Ecto neural progenitor cell (in vitro differentiated cells): Measurements from ENCODE around the gene NUAK1.
"Not testable (repeated sequence)": the region's sequence is repeated elsewhere in the genome, so short reads cannot be mapped to it uniquely, and the experiment has no call there.

Source experiments
- DNase-seq: peaks from one replicate; pipeline ENCODE4 v3.0.0-alpha.2; 2018; ENCODE audit warnings: low spot score

NUAK1 gene

DNA sequence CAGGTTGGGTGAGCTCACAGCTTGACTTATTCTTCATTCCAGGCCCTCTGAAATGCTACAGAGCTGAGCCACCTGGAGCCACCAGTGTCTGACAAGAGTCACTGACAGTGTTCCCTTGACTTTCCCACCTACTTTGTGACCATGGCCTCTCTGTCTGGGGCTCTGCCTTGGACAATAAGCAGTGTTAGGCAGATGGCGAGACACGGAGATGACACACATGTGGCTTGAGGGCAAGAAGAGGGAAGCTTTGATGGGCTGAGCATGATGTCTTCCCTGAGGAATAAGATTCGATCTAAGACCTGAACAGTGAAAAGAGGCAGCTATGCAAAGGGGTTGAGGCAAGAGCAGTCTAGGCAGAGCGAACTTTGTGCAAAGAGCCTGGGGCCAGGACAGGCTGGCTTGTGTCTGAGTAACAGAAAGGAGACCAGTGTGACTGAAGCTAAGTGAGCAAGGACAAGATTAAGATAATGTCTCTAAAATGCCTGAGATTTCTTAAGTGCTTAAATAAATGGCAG lies 105.5 kb downstream of the NUAK1 start:
- no peak for DNase-seq

DNA sequence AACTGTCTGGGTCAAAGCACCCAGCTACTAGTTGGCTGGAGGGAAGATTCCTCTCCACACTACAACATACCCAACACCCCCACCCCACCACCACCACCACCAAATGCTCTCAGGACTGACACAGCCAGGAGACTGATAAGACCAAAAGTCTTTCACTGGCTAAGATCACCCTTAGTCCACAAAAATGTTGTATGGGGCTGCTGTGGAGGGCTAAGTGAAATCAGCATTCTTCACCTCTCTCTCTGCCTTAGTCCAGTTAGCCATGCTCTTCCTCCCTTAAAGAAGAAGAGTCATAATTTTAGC lies 106.2 kb downstream of the NUAK1 start:
- no peak for DNase-seq

DNA sequence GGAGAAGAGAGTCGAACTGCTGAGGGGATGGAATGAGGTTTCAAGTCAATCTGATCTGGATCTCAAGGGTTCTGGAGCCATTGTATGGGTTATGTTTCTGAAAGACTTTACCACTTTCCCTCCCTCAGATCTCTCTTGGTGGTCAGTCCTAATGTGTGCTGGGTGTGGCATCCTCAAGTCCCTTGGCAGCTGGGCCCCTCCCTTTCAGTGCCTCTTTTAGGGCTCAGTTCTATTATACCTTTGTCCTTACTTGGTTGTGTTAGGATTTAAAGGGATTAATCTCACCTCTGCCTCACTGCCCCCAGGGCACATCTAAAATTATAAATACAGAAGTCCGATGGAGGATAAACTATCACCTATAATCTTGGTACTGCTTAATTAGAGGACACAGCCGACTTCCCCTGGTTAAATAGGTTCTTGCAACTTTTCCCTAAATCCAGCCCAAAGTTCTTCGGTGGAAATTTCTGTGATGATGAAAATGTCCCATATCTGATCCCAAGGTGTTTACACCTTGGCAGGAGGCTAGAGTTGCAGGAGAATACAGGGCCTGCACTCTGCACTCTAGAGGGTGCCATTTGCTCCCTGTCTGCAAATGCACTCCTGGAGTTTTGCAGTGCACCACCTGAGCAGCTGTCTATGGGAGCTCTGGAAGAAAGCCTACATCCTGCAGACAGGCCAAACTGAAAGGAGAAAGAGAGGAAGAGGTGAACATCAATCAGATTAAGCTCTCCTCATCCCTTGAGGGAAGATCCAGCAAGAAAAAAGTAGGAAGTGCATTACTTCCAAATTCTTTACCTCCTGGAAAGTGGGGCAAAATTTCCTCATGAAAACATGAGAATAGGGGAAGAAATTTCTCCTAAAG lies 106.8 kb downstream of the NUAK1 start:
- DNase-seq: no peak

DNA sequence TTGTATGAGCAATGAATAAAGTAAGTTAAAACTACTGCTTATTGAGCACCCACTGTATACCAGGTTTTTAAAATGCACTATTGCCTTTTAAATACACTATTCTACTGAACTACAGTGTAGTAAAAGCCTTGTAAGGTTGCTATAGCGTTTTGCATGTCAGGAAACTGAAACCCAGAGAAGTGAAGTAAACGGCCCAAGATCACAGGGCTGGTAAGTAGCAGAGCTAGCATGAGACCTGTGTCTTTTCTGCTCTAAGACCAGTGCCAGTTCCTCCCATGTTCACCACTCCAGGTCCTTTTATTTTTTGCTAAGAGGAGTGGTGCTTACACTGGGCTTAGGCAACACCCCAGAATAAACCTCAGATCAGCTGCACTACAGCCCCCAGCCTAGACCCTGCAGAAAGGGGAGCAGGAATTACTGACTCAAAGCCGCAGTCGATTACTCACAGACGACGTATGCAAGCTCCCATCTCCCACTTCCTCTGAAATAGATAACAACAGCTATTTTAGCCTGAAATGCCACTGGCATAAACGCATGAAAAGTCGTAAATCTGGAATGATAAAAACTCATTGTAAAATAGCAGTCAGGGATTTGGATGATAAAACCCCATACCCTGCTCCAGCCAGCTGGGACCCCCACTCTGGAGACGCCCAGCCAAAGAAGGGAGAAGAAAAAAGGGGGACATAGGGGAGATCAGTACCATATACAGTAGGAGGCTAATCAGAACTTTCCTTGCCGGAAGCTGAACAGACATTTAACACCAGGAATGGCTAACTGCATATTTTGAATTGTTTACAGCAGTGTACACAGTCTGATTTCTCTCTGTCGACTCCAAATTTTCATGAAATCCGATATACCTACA lies 108.3 kb downstream of the NUAK1 start:
- DNase-seq: no peak

DNA sequence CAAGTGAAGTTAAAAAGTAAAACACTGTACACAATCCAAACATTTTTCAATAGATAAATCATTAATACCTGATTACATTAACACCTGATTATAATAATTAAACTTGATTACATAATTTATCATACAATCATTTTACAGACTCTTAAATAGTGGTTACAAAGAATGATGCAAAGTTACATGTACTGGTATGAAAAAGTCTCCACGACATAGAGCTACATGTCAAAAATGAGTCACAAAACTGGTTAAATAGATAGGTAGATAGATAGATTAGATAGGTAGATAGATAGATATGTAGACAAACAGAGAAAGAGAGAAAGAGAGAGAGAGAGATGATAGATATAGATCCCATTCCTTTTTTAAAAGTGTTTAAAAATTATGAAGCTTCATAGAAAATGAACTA lies 109.2 kb downstream of the NUAK1 start:
- no peak for DNase-seq

DNA sequence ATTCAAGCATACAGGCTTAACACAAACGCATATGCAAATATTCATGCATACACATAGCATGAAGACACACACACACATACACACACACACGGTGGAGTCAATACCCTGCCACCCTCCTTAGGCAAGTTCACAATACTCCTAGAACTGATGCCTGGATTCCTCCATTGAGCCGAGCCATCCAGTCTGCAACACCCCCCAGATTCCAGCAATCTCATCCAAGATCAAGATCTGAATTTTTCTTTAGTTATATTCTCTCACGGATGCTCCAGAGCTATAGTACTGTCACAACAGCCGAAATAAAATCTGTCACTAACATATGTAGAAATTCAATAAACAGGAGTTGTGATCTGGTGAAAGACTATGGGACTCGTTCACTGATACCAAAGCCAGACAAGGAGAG lies 110.8 kb downstream of the NUAK1 start:
- DNase-seq: no peak

DNA sequence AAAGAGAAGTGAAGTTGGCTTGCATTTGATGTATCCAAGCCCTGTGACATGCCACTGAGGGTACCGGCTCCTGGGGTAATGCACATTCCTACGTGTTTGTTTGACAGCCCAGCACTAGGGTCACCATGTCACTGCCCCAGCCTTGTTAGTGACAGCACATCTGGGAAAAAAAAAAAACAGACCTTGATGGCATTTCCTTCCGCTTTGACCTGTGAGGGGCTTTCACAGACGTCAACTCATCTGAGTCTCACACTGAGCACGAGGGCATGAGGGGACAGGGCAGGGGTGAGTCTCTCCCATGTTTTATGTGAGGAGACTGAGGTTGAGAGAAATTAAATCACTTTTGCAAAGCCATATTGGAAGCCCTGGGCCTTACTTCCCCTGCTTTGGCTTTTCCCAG lies 111.5 kb downstream of the NUAK1 start:
- DNase-seq: no peak

DNA sequence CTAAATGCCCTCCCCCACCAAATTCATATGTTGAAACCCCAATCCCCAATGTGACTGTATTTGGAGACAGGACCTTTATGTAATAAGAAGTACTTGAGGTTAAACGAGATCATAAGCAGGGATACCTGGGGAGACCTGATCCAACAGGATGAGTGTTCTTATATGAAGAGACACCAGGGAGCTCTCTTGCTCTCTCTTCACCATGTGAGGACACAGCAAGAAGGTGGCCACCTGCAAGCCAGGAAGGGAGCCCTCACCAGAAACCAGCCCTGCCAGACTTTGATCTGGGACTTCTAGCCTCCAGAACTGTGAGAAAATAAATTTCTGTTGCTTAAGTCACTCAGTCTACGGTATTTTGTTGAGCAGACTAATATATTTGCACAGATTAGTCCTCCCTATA lies 113.6 kb downstream of the NUAK1 start:
- DNase-seq: no peak

DNA sequence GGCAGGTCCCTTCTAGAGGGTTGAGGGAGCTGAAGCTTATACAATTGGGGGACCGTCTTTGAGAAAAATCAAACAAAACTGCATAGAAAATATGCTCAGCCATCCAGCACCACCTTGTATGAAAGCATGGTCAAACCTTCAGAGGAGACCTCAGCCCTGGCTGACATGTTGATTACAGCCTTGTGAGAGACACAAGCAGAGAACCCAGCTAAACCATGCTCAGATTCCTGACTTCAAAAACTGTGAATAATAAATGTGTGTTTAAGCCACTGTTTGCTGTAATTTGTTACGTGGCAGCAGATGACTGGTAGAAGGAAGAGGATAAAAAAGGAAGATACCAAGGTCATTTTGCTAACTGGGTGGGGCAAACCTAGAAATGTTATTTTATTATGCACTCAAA lies 115.7 kb downstream of the NUAK1 start:
- no peak for DNase-seq

DNA sequence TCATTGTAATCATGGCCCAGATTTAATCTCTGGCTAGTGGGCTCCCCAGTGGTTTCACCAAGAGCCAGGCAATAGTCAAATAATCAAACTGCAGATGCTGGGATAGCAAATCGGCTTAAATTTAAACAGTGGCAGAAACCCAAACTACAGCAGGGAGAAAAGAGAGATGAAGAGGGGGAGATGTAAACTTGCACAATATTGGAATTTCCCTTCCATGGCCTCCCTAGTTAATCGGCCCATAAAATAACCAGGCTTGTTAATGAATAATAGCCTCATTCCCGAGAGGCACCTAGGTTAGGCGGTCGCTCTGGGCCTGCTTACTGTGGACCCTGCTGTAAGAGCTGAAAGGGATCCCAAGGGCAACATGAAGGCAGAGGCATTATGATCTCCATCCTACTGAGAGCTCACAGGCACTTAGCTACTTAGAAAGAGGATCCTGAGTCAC lies 116.2 kb downstream of the NUAK1 start:
- DNase-seq: no peak

DNA sequence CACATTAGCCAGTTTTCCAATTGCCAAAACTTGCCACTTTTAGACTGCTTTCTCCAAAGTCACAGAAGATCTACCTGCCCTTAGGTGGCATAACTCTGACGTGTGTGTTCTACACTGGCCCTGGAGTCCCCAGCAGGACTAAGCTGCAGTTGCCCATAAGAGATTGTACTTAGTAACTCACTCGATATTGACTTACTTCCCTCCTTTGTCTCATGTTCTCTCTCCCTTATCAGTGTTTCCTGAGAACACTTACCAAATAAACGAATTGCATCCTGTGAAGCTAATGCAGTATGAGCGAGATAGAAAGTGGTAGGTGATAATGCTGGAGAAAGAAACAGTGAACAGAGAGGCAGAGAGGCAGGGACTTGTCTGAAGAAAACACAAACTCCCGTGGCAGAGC lies 117.2 kb downstream of the NUAK1 start:
- no peak for DNase-seq

DNA sequence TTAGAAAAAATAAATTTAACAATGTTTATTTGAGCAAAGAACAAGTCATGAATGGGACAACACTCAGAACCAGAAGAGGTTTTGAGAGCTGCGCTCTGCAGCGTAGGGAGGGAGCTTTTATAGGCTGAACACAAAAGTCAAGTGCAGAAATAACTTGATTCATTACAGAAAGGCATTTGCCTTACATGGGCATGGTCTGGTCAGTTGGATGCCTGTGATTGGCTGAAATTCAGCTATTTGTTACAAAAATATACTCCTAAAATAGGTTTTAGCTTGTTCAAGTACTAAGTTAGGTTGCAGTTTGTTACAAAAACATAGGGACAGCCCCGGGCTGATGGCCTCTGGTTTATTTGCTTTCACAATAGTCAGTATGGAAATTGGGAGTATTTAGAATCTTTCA lies 118.0 kb downstream of the NUAK1 start:
- DNase-seq: no peak

DNA sequence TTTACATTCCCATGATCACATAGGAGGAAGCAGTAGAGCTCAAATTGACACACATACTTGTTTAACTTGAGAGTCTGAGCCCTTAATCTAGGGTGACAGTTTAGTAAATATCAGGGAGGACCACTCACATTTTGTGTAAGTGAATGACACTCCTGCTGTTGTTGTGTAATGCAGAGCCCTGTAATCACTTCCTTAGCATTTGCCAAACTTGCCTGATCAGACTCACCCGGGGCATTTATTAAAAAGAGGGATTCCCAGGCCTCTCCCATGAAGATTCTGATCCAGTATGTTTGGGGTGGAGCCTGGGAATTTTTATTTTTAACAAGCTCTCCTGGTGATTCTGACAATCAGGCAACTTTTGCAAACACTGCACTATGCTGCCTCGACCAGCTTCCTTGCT lies 119.6 kb downstream of the NUAK1 start:
- DNase-seq: no peak

DNA sequence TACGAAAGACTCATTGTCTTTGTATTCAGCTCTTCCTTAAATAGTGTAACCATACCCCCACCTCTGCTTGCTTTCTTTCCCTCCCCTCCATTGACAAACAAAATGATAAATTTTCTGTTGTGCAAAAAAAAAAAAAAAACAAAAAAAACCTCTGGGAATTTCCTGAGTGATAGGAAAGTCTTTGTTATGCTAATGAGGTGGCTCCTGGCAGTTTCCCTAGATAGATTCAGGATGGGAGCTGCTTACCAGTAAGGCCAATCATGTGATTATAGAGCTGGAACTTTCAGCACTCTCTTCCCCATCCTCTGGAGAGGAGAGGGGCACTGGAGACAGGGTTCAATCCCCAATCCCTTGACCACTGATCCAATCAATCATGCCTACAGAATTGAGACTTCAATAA lies 120.5 kb downstream of the NUAK1 start:
- DNase-seq: no peak

DNA sequence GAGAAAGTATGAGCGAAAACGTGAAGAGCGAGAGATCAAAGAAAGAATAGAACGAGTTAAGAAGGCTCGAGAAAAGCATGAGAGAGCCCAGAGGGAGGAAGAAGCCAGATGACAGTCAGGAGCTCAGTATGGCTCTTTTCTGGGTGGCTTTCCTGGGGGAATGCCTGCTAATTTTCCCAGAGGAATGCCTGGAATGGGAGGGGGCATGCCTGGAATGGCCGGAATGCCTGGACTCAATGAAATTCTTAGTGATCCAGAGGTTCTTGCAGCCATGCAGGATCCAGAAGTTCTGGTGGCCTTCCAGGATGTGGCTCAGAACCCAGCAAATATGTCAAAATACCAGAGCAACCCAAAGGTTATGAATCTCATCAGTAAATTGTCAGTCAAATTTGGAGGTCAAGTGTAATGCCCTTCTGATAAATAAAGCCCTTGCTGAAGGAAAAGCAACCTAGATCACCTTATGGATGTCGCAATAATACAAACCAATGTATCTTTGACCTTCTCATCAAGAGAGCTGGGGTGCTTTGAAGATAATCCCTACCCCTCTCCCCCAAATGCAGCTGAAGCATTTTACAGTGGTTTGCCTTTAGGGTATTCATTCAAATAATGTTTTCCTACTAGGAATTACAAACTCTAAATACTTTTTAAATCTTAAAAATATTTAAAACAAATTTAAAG lies 122.0 kb downstream of the NUAK1 start:
- not testable (repeated sequence) for DNase-seq

DNA sequence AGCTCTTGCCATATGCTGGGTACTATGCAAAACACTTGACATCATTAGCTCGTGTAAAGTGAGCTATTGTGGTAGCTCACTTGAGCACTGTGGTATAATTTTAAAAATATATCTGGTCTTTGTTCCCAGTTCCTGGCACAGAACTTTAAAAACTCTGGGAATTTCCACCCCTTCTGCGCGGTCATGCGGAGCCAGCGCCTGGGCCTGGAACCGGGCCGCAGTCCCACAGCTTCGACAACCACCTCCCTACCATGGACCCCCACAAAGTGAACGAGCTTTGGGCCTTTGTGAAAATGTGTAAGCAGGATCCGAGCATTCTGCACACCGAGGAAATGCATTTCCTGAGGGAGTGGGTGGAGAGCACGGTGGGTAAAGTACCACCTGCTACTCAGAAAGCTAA lies 123.1 kb downstream of the NUAK1 start:
- no peak for DNase-seq

DNA sequence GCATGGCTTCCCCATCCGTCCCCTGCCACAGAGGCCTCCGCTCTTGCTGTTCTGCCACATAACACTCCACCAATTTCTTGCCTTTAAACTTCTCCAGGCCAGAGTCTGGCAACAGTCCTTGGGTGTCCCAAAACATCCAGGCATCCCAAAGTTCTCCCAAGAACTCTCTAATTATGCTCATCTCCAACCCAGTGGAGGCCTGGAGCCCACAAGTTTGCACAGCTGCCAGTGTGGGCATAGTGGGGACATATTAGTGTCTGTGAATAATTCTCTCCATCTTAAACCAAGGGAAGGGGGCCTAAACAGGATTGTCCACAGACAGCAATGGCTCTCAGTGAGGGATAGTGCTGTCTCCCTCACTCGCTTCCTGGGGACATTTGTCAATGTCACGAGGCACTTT lies 124.8 kb downstream of the NUAK1 start:
- no peak for DNase-seq
